Spleen (tissue), 11 donors: ENCODE results near the gene CDC42BPG. TPM values are rescaled to one million over a fixed set of nuclear protein-coding genes. Genes with fewer than 3 reads are reported as not detected.
"Not testable (repeated sequence)": the region's sequence is repeated elsewhere in the genome, so short reads cannot be mapped to it uniquely, and the experiment has no call there.

ENCODE experiments used
- DNase-seq: peaks from one replicate; pipeline ENCODE4 v3.0.0-alpha.2; 2020
- H3K27ac ChIP-seq, 8 donors: fragments of 200-600 bp; sonication (generic) in 7 of 8; 1 replicate in 4 of 8; 2 replicates in 4 of 8; pipeline versions ENCODE4 v1.5.0 to v1.8.0; 2016 to 2021; ENCODE audit warnings: inconsistent platforms in 4 of 8, mild to moderate bottlenecking in 4 of 8, moderate library complexity in 1 of 8
- H3K27me3 ChIP-seq, 7 donors: fragments of 200-600 bp; sonication (generic) in 6 of 7; replicated peaks in 1 of 7; 1 replicate in 4 of 7; 2 replicates in 3 of 7; pipeline versions ENCODE4 v1.5.0 to v1.8.0; 2016 to 2021; ENCODE audit warnings: inconsistent platforms in 3 of 7, mild to moderate bottlenecking in 1 of 7
- H3K36me3 ChIP-seq, 6 donors: fragments of 200-600 bp; sonication (generic) in 5 of 6; 1 replicate in 4 of 6; 2 replicates in 2 of 6; pipeline versions ENCODE4 v1.5.0 to v1.8.0; 2016 to 2021; ENCODE audit warnings: inconsistent platforms in 2 of 6
- H3K4me1 ChIP-seq, 6 donors: fragments of 200-600 bp; sonication (generic) in 5 of 6; 1 replicate in 3 of 6; 2 replicates in 3 of 6; pipeline versions ENCODE4 v1.5.0 to v1.8.0; 2016 to 2021; ENCODE audit warnings: inconsistent platforms in 3 of 6
- H3K4me3 ChIP-seq, 8 donors: fragments of 200-600 bp; sonication (generic) in 7 of 8; 1 replicate in 4 of 8; 2 replicates in 4 of 8; pipeline versions ENCODE4 v1.5.0 to v1.8.0; 2016 to 2021; ENCODE audit warnings: inconsistent platforms in 4 of 8, mild to moderate bottlenecking in 4 of 8, moderate library complexity in 2 of 8
- H3K9me3 ChIP-seq, 8 donors: fragments of 200-600 bp; sonication (generic) in 7 of 8; 1 replicate in 4 of 8; 2 replicates in 4 of 8; pipeline versions ENCODE4 v1.5.0 to v1.8.0; 2016 to 2021; ENCODE audit warnings: inconsistent platforms in 4 of 8
- CTCF ChIP-seq, 11 experiments: fragments of 200-600 bp in 7 of 11; fragments of 450-650 bp in 4 of 11; sonication (generic) in 4 of 11; IDR thresholded peaks in 8 of 11; conservative IDR thresholded peaks in 3 of 11; 1 replicate in 7 of 11; 2 replicates in 4 of 11; pipeline versions ENCODE4 v1.4.0 to v1.8.0; 2016 to 2021; ENCODE audit warnings: antibody characterized with exemption in 11 of 11, inconsistent platforms in 4 of 11, mild to moderate bottlenecking in 1 of 11
- POLR2A ChIP-seq, 3 donors: fragments of 450-650 bp; IDR thresholded peaks; one replicate each; pipeline ENCODE4 v1.5.1; 2017; ENCODE audit warnings: antibody characterized with exemption in 3 of 3, mild to moderate bottlenecking in 1 of 3
- POLR2AphosphoS5 ChIP-seq, 3 donors: sonication (generic); formaldehyde crosslinking; IDR thresholded peaks; one replicate each; pipeline ENCODE4 v1.5.1; 2017; ENCODE audit warnings: antibody characterized with exemption in 3 of 3
- WGBS, 5 donors: extraction: QIAGEN DNeasy Blood & Tissue Kit in 3 of 5; methylation state at CpG; one replicate each; pipeline versions ENCODE4 v1.1.5 to v1.1.7; 2013 to 2018; 5-methylcytosine and 5-hydroxymethylcytosine counted together
- intact Hi-C: fragments of 100-400 bp; cut with DNase I; formaldehyde crosslinking; loops from one replicate; pipeline ENCODE4 v1.15.0; 2023; ENCODE audit warnings: low total_unique reads
- polyA plus RNA-seq, 3 donors: library from polyadenylated mRNA; stranded (reverse); fragments of 200-250 nt; gene quantifications; one replicate each; pipeline ENCODE4 v1.2.1, GENCODE V29; 2013
- total RNA-seq, 7 donors: library from RNA; depleted of rRNA in 3 of 7; stranded (reverse); fragments of >200 nt in 3 of 7; fragmentation: NEBNext Ultra II Directional in 4 of 7; extraction: Animal tissue kit (Norgen Biotek cat#: 25700) in 4 of 7; gene quantifications; one replicate each; pipeline versions ENCODE4 v1.1.0 to v1.2.1, GENCODE V29; 2016 to 2021
- donor health status: healthy with polysubstance abuse.
- donor health status: DM: no; HTN: no; CAD: no; lungs with moderate emphysema.
- donor health status: DM: no; HTN: no; CAD: no.
- donor health status: Bipolar disorder and iron deficiency.
- donor health status: healthy.
- donor health status: DM: no; HTN: no; CAD: no.
- donor health status: DM: yes; HTN: yes; CAD: no.

Gene CDC42BPG
- total and polyA plus RNA-seq, 10 donors, result 0.74 to 4.6 (median 2.5) TPM

- Histone ChIP-seq H3K9me3 (no peaks in the 10 kb centered on the region), H3K27ac (no peak overlapping the region), H3K36me3 (peaks cover 0 to 17% (median 0%) of the 10 kb centered on the region in 6 donors), H3K4me1 (no peaks in the 10 kb centered on the region), H3K4me3 (no peak overlapping the region), H3K27me3 (no peaks in the 10 kb centered on the region)
- WGBS, 5 donors, result 71 to 83% (median 72%) methylated on average over 11 of the region's 11 CpGs
- TF ChIP-seq POLR2AphosphoS5 (IDR thresholded peaks at IDR 0.05) (no peak), POLR2A (IDR thresholded peaks at IDR 0.05) (no peak), CTCF (IDR thresholded peaks at IDR 0.05 in 8 of 11, conservative IDR thresholded peaks at IDR 0.05 in 3 of 11) (no peak)
- no peak for DNase-seq
- intact Hi-C loops, result no loop called here
These were observed 20.8 kb downstream of the CDC42BPG start for GRCh38 chr11:64823568-64824119.

GRCh38 chr11:64817476-64817875 lies 27.0 kb downstream of the CDC42BPG start:
- peaks cover 0 to 6% (median 0%) of the 10 kb centered on the region in 6 donors for H3K4me1 ChIP-seq
- TF ChIP-seq POLR2AphosphoS5 (IDR thresholded peaks at IDR 0.05) (no peak), CTCF (IDR thresholded peaks at IDR 0.05 in 8 of 11, conservative IDR thresholded peaks at IDR 0.05 in 3 of 11) (no peak), POLR2A (IDR thresholded peaks at IDR 0.05) (no peak)
- H3K36me3 ChIP-seq, result no peaks in the 10 kb centered on the region
- no peak overlapping the region for H3K27ac ChIP-seq
- intact Hi-C loops, result no loop called here
- no peaks in the 10 kb centered on the region for H3K27me3 ChIP-seq
- H3K9me3 ChIP-seq, result no peaks in the 10 kb centered on the region
- H3K4me3 ChIP-seq, result no peak overlapping the region
- WGBS, 5 donors, result 86 to 93% (median 88%) methylated on average over 3 of the region's 3 CpGs
- no peak for DNase-seq

- H3K36me3 ChIP-seq, intact Hi-C loops: not testable (repeated sequence)
- 80 to 94% (median 90%) methylated on average over 5 of the region's 5 CpGs for WGBS, 5 donors
These were observed 29.0 kb downstream of the CDC42BPG start for GRCh38 chr11:64815433-64815832.

DNA sequence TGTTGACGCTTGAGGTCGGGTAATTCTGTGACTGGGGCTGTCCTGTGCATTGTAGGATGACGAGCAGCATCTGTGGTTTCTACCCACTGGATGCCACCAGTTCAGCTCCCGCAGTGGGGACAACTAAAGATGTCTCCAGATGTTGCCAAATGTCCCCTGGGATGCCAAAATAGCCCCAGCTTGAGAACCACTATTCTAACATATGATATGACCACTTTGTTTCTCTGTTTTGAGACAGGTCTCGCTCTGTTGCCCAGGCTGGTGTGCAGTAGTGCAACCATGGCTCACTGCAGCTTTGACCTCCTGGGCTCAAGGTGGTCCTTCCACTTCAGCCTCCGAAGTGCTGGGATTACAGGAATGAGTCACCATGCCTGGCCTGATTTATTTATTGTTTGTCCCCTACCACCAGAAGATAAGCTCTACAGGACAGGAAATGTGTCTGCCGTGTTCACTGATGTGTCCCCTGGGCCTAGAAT lies 29.7 kb downstream of the CDC42BPG start:
- 49 to 71% (median 56%) methylated on average over 7 of the region's 7 CpGs for WGBS, 5 donors
- DNase-seq, result no peak
- Histone ChIP-seq H3K9me3 (no peaks in the 10 kb centered on the region), H3K36me3 (no peaks in the 10 kb centered on the region), H3K27me3 (no peaks in the 10 kb centered on the region), H3K27ac (no peak overlapping the region), H3K4me3 (no peak overlapping the region), H3K4me1 (peaks cover 2 to 19% (median 7%) of the 10 kb centered on the region in 6 donors)
- intact Hi-C loops, result no loop called here
- TF ChIP-seq CTCF (IDR thresholded peaks at IDR 0.05 in 8 of 11, conservative IDR thresholded peaks at IDR 0.05 in 3 of 11) (no peak), POLR2AphosphoS5 (IDR thresholded peaks at IDR 0.05) (no peak), POLR2A (IDR thresholded peaks at IDR 0.05) (no peak)

More at GRCh38 chr11:64815433-64815832, 29.0 kb downstream of the CDC42BPG start:
- not testable (repeated sequence) for H3K27me3 ChIP-seq, H3K9me3 ChIP-seq, DNase-seq, H3K4me3 ChIP-seq, H3K27ac ChIP-seq
- peaks cover 0 to 12% (median 4%) of the 10 kb centered on the region in 6 donors for H3K4me1 ChIP-seq
